ENCODE results near the gene STRA8. TPM values are rescaled to one million over a fixed set of nuclear protein-coding genes. Genes with fewer than 3 reads are reported as not detected.
"Not testable (repeated sequence)": the region's sequence is repeated elsewhere in the genome, so short reads cannot be mapped to it uniquely, and the experiment has no call there.

The STRA8 gene
- total RNA-seq, 1 donor from 2014 or later = not detected

GRCh38 chr7:135204876-135205275 is 28.8 kb upstream of the STRA8 start:
- DNase-seq = no peak

GRCh38 chr7:135205850-135206249 is 27.8 kb upstream of the STRA8 start:
- no peak for DNase-seq

DNA sequence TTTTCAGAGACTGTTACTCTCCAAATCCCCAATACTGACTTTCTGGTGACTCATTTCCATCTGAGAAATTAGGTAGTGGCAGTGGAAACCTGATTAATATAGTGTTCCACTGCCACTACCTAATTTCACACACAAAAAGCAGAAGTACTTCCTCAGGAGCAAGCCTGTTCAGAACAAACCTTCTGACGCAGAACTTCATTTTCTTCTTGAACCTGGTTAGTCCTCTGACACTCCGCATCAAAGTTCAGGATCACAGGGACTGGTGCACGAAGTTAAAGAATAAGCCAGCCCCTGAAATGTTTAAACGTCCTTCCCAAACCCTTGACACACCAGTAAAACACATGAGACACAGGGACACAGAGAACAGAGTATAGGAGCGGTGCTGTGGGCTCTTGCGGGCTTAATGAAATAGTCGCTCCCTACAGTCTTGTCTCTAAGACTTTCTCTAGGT is 26.7 kb upstream of the STRA8 start:
- no peak for DNase-seq

- DNase-seq = no peak
Measured at GRCh38 chr7:135207406-135208101, 26.1 kb upstream of the STRA8 start.

DNA sequence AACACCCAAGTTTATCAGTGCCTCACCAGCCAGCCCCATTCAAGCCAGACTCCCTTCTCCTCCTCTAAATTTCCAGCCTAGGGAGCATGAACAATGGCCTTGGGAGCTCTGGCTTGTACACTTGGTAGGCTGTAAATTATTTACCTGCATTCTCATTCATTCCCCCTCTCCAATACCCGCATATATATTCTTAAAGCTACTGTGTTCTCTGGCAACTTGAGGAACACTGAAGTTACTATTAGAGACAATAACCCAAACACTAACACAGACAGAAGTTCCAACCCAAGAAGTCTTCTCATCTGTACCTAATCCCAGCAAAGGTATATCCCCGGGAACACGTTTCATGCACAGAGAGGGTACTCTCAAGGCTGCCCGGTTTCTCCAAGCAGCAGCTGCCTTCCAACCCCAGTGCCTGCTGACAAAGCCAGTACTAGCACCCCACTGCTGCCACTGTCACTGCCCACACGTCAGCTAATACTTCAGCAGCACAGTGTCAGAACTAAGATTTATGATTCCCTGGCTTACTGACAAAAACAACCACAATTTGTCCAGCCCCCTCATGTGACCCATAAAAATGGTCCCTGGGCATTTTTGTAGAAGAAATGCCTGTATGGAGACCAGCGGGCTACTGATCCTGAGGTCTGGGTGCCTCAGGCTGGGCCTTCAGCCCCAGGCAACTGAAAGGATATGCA is 25.4 kb upstream of the STRA8 start:
- no peak for DNase-seq

DNA sequence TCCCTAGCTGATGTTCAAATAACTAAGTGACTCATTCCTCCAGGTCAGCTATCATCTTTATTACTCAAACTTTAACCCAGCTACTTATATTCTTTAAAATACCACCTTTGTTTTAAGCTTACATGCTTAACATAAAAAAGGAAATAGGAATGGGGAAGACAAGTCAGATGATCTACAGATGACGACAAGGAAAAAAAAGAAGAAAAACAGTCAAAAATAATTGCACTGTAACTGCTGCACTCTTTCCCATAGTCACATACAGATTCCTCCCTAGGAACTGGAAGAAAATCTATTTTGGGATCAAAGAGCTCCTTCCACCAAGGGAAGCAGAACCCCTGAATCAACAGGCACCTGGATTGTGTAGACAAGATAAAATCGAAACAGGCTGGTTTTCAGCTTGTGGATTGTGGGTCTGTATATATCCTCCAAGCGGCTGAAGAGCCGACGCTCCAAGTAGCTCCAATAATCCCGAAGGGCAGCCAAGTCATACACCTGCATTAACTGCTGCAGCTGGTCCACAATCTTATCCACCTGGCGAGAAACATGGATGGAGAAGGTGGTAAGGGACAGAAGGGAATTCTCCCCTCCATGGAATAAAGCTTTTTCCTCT is 24.3 kb upstream of the STRA8 start:
- DNase-seq = no peak

GRCh38 chr7:135210888-135211178 is 22.8 kb upstream of the STRA8 start:
- no peak for DNase-seq

GRCh38 chr7:135211179-135211945 is 22.3 kb upstream of the STRA8 start, which contains the start of gene WDR91:
Gene WDR91 (minus strand): TSS chr7:135211526. CDS start chr7:135211502, 24 bp downstream.
- peak; percentile 94 for DNase-seq

GRCh38 chr7:135211946-135212685 is 21.5 kb upstream of the STRA8 start:
- not testable (repeated sequence) for DNase-seq

DNA sequence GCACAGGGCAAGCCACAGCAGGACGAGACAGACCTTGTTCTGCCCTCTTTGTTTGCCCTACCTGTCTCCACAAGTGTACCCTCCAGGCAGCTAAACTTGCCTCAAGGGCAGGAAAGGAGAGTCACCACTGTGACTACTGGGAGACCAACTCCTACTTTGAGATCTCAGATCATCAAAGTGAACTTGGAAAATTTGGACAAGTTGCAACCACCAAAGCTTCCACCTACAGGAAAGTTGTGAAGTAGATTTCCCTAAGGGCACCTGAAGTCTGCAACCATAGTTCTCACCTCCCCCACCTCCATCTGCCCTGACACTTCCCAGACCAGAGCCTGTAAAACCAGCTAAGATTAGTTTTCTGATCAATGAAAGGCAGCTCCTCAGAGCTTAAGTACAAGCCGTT is 19.8 kb upstream of the STRA8 start:
- DNase-seq = no peak

DNA sequence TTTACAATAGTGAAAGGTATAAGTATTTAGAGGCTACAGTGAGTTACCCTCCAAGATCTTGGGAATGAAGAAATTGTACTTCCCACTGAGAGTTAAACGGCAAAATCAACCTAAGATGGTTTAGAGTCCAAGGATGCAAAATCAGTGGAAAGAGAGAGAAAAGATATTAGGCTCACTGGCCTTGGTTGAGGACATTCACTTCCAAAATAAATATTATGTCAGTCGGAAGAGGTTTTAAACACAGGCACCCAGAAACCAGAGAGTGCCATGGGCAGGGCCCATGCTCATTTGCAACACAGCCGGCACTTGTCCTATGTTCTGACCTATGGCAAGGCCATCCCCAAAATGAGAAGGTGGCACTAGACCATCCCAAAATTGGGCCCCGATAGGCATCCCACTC is 18.5 kb upstream of the STRA8 start:
- DNase-seq = no peak

- DNase-seq = no peak
Measured at GRCh38 chr7:135215698-135216097, 17.9 kb upstream of the STRA8 start.

DNA sequence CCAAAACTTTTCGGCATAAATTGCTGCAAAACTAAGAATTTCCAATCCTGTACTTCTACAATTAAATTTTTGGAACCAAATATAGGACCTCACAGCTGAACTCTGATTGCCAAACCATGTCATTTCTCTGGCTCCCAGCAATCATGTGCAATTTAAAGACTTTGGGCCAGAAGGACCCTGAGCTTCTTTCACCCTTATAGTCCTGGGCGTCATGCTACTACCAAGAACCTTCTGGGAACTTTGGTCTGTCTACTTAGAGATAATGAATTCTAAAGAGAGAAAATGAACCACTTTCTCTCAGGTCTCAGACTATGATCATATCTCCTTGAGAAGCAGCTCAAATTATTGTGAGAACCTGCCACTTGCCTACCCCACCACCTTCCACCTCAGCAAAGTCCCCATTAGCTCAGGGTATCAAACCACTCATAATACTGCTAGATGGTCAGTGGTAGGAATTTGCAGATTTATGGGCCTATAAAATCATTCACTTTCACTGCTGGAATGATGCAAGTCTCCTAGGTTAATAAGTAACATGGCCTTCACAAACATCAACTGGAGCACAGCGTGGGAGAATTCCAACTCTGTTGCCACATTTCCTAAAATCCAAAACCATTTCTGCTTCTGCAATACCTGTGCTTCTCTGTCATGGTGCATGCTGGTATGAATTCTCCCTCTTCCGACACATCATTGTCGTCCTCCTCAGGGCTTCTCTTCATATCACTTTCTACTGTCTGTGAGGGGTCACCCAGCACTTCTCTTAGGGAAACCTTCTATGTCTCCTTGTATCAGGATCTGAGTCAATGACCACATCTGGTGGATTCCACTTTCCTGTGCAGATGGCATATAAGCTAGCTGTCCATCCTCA is 15.8 kb upstream of the STRA8 start:
- DNase-seq = no peak

DNA sequence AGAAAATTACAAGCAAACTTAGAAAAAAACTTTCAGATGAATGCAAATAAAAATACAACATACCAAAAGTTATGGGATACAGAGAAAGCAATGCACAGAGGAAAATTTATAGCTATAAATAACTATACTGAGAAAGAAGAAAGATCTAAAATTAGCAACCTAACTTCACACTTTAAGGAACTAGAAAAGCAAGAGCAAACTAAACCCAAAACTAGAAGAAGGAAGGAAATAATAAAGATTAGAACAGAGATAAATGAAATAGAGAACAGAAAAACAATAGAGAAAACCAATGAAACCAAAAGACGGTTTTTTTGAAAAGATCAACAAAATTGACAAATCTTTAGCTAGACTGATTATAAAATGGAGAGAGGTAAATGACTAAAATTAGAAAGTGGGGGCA is 9.6 kb upstream of the STRA8 start:
- no peak for DNase-seq

DNA sequence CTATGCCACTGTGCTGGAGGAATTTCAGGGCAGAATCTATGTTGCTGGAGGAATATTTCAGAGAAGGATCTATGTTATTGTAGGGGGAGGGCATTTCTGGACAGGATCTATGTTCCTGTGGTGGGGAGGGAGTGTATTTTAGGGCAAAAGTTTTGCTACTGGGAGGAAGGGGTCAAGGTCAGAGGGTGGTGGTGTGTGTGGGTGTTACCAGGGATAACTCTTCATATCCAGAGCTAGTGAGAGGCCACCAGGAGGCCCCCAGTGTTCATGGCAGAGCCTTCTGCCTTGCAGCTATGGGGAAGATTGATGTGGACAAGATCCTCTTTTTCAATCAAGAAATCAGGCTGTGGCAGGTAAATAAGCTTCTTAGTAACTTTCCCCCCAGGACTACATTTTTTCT is 2.0 kb upstream of the STRA8 start:
- no peak for DNase-seq

DNA sequence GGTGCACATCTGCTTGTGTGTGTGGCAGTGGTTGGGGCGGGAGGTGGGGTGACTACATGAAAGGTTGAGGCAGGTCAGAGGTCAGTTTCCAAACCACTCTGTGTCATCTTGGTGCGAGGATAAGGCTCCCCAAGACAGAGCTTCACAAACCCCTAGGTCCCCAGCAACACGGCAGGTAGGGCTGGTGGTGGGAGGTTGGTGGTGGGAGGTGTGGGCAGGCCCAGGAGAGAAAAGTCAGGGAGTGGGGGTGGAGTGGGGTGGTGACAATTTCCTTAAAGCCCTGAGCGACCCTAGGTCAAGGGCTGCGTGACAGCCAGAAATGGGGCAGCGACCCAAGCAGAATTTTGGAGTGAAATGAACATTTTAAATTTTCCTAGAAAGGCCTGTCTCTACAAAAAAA is 1.6 kb upstream of the STRA8 start:
- DNase-seq = no peak

DNA sequence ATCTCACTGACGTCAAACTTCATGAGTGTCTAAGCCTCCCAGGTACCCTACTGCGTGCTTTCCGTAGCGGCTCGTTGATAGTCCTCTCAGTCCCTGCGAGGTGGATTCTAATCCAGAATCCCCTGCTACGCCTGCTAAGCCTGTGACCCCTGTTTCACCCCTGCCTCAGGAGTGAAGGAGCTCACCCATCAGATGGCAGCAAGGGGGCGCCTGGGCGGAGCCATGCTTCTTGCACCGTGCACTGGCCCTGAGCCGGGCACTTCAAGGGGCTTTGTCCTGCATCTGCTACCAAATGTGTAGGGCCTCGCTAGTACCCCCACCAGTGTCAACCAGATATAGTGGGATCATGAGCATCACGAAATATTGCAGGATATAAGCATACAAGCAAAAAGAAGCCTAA is 918 bp upstream of the STRA8 start:
- DNase-seq = no peak

GRCh38 chr7:135234095-135234494 is 457 bp downstream of the STRA8 start:
- not testable (repeated sequence) for DNase-seq

GRCh38 chr7:135234727-135235126 is 1.1 kb downstream of the STRA8 start:
- no peak for DNase-seq

GRCh38 chr7:135235841-135236240 is 2.2 kb downstream of the STRA8 start:
- DNase-seq = no peak

GRCh38 chr7:135236727-135237126 is 3.1 kb downstream of the STRA8 start:
- DNase-seq = no peak

Data from skin of body (tissue), 2 donors.